ENCODE measurements around the gene TMPRSS13.
A peak's percentile ranks its signal among the peaks of the same experiment; 100 is the strongest.

The TMPRSS13 gene

GRCh38 chr11:117913736-117914397, 15.3 kb downstream of the TMPRSS13 start:
- no peak for DNase-seq (ENCODE audit: low read depth, low spot score)

GRCh38 chr11:117912497-117912896, 16.7 kb downstream of the TMPRSS13 start:
- no peak for DNase-seq (ENCODE audit: low read depth, low spot score)

- DNase-seq (ENCODE audit: low read depth, low spot score), result no peak
Measured at GRCh38 chr11:117911694-117912093, 17.5 kb downstream of the TMPRSS13 start.

- no peak for DNase-seq (ENCODE audit: low read depth, low spot score)
Measured at GRCh38 chr11:117910941-117911655, 18.1 kb downstream of the TMPRSS13 start.

- no peak for DNase-seq (ENCODE audit: low read depth, low spot score)
Measured at GRCh38 chr11:117910525-117910924, 18.7 kb downstream of the TMPRSS13 start.

GRCh38 chr11:117909611-117910382, 19.4 kb downstream of the TMPRSS13 start:
- no peak for DNase-seq (ENCODE audit: low read depth, low spot score)

- DNase-seq (ENCODE audit: low read depth, low spot score), result no peak
Measured at GRCh38 chr11:117908959-117909610, 20.1 kb downstream of the TMPRSS13 start.

- DNase-seq (ENCODE audit: low read depth, low spot score), result no peak
Measured at GRCh38 chr11:117908109-117908895, 20.9 kb downstream of the TMPRSS13 start.

- peak; percentile 11 for DNase-seq (ENCODE audit: low read depth, low spot score)
Measured at GRCh38 chr11:117907276-117908108, 21.7 kb downstream of the TMPRSS13 start.

GRCh38 chr11:117906710-117907109, 22.5 kb downstream of the TMPRSS13 start:
- no peak for DNase-seq (ENCODE audit: low read depth, low spot score)

GRCh38 chr11:117906126-117906525, 23.1 kb downstream of the TMPRSS13 start:
- no peak for DNase-seq (ENCODE audit: low read depth, low spot score)

GRCh38 chr11:117905524-117905923, 23.7 kb downstream of the TMPRSS13 start:
- no peak for DNase-seq (ENCODE audit: low read depth, low spot score)

GRCh38 chr11:117903505-117904382, 25.5 kb downstream of the TMPRSS13 start:
- no peak for DNase-seq (ENCODE audit: low read depth, low spot score)

GRCh38 chr11:117902001-117902845, 27.0 kb downstream of the TMPRSS13 start:
- no peak for DNase-seq (ENCODE audit: low read depth, low spot score)

- no peak for DNase-seq (ENCODE audit: low read depth, low spot score)
Measured at GRCh38 chr11:117901601-117902000, 27.6 kb downstream of the TMPRSS13 start.

GRCh38 chr11:117900720-117901440, 28.3 kb downstream of the TMPRSS13 start:
- DNase-seq (ENCODE audit: low read depth, low spot score), result no peak

- no peak for DNase-seq (ENCODE audit: low read depth, low spot score)
Measured at GRCh38 chr11:117900121-117900648, 29.0 kb downstream of the TMPRSS13 start.
